Stimulated activated CD8-positive, alpha-beta memory T cell treated with anti-CD3 and anti-CD28 coated beads, Interleukin-7, amount 100 ng/mL, for 48 hours (primary cell): ENCODE data around the gene EGFLAM.
"Not testable (repeated sequence)": the region's sequence is repeated elsewhere in the genome, so short reads cannot be mapped to it uniquely, and the experiment has no call there.

Experiments
- DNase-seq, 2 donors: peaks; one replicate each; pipeline ENCODE4 v3.0.0-alpha.2; 2020; ENCODE audit warnings: low read depth in 1 of 2; ENCODE audit errors: extremely low read depth in 1 of 2

The EGFLAM gene

DNA sequence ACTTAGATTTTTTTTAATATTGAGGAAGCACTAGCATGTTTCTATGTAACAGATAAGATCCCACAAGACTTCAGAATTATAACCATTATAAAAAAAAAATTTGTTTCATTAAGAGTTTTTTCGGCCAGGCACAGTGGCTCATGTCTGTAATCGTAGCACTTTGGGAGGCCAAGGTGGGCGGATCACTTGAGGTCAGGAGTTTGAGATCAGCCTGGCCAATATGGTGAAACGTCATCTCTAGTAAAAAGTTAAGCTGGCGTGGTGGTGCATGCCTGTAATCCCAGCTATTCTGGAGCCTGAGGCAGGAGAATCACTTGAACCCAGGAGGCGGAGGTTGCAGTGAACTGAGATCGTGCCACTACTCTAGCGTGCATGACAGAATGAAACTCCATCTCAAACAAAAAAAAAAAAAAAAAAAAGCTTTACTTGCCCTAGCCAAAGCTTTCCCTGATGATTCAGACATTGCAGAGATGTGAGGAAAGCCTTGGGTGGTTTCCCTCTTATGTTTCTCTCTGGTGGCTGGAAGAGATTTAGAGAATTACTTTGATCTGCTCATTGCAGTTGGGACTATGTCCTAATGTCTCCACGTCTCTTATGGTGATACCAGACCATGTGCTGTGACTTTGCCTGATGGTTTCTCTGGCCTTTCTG lies 65.4 kb downstream of the EGFLAM start:
- DNase-seq: no peak

DNA sequence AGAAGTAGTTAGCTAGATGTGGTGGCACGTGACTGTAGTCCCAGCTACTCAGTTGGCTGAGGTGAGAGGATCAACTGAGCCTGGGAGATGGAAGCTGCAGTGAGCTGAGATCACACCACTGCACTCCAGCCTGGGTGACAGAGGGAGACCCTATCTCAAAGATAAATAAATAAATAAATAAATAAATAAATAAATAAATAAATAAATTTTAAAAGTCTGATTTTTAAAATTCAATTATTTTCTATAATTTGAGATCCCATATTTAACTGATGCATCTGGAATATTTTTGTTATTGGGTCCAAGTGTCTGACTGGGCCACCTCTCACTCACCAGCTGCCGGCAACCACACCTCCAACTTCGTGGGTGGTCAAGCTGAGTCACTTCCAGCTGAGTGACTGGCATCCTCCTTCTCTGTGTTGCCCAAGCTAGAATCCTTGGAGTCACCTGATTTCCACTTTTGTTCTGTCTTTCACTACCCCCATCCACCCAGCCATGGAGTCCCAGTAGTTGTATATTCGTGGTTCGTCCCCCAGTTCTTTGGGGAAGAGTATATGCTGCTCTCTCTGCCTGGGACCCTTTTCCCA lies 70.9 kb downstream of the EGFLAM start:
- DNase-seq: no peak

DNA sequence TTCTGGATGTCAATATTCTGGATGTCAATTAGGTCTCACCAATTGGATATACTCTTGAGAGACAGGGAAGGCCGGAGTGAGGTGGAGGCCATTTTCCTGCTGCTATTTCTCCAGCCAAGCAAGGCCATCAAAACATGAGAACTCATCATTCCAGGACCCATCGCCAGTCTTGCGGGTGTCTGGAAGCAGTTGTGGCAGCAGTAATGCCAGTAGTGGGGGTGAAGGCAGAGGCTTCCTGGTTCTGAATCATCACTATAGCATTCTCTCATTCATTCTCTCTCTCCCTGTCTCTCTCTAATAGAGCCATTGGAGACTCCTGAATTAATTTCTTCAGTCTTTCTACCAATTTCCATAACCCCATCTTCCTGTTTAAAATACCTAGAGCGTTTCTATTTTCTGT lies 71.8 kb downstream of the EGFLAM start:
- DNase-seq: no peak

DNA sequence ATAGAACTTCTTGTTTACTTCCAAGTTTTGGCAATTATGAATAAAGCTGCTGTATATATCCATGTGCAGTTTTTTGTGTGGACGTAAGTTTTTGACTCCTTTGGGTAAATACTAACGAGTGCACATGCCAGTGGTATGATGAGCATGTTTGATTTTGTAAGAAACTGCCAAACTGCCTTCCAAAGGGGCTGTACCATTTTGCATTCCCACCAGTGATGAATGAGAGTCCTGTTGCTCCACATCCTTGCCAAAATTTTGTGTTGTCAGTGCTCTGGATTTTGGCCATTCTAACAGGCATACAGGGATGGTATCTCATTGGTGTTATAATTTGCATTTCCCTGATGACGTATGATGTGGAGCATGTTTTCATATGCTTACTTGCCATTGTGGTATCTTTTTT lies 73.5 kb downstream of the EGFLAM start:
- no peak for DNase-seq

DNA sequence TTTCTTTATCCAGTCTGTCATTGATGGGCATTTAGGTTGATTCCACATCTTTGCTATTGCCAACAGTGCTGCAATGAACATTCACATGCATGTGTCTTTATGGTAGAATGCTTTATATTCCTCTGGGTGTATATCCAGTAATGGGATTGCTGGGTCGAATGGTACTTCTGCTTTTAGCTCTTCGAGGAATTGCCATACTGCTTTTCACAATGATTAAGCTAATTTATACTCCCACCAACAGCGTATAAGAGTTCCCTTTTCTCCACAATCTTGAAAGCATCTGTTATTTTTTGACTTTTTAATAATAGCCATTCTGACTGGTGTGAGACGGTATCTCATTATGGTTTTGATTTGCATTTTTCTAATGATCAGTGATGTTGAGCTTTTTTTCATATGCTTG lies 74.8 kb downstream of the EGFLAM start:
- not testable (repeated sequence) for DNase-seq

DNA sequence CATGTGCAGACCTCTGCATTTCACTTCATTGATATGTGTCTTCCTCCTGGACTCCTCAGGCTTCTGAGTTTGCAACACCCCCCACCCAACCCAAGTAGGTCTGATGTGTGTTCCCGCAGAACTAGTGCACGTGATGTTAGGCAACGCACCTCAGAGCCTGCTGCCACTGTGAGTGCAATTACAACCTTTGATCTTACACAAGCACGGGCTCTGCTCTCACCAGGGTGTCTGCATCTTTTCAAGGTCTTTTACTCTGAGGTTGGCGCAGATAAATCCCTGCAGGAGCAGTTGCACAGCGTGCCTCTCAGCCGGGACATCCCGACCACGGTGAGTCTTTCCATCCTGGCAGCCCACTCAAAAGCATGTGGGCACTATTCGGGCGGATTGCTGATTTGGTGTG lies 80.1 kb downstream of the EGFLAM start:
- no peak for DNase-seq

DNA sequence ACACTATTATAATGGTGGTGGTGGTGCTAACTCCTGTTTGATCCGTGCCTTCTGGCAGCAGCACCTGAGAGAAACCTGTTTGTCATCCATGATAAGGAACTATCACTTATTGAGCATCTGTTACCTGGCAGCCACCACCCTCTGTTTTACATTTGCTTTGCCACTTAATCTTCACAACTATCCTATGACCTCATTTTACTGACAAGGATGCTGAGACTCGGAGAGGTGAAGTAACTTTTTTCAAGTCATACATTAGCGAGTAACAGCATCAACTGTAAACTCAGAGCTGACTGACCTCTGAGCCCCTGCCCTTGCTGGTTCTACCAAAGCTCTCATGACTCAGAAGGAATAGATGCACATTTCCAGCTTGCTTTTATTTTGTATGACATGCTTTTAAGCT lies 81.1 kb downstream of the EGFLAM start:
- no peak for DNase-seq

DNA sequence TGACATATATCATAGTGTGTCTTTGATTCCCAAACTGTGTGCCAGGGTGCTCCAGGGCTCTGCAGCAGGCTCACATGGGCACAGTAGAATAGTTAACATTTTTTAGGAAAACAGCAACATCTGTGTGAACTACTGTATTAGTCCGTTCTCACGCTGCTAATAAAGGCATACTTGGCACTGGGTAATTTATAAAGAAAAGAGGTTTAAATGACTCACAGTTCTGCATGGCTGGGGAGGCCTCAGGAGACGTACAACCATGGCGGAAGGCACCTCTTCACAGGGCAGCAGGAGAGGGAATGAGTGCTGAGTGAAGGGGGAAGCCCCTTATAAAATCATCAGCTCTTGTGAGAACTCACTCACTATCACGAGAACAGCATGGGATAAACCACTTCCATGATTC lies 82.7 kb downstream of the EGFLAM start:
- DNase-seq: no peak

DNA sequence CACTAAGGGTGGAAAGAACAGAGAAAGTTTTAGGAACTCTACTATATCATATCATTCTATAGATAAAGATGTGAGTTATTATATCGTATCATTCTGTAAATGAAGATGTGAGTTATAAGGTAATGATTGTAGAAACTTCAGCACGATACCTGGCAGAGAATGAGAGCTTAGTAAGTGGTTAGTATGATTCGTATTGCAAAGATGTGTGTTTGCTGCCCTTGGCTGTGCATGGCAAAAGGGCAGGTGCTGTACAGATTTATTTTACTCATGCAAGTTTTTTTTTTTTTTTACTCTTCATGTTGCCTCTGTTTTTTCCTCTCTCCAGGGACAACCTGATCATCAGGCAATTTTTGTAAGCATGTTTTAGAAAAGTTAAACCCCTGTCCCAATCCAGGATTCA lies 83.3 kb downstream of the EGFLAM start:
- DNase-seq: no peak

DNA sequence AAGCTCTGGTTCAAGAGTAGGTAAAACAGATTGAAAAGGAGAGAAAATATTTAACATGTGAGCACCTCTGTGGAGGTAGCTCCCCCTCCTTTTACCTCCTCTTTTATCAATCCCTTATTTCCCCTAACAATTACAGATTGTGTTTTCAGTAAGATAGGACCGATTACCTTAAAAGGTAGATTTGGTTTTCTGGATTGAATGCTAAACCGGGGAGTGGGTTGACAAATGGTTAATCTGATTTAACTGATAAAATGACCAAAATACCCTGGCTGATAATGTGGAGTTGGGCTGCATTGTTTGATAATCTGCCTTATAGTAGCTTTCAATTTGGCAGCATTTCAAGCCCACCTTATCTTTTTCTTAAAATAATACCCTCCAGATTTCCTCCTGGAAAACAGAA lies 83.9 kb downstream of the EGFLAM start:
- DNase-seq: no peak

DNA sequence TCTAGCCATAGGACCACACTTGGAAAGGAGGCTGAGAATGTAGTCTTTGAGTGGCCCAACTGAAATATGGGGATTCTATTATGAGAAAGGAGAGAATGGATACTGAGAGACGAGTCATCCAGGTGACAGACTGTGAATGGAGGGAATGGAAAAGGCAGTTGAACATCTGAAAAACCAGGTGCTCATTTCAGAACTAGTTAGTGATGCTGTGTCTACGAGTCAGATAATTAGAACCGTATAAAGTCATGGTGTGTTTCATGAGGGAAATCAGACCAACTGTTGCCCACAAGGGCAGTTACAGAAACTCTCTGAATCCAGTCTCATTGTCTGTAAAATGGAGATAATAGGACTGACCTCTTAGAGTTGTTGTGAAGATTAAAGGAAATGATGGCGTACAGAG lies 86.5 kb downstream of the EGFLAM start:
- DNase-seq: no peak

DNA sequence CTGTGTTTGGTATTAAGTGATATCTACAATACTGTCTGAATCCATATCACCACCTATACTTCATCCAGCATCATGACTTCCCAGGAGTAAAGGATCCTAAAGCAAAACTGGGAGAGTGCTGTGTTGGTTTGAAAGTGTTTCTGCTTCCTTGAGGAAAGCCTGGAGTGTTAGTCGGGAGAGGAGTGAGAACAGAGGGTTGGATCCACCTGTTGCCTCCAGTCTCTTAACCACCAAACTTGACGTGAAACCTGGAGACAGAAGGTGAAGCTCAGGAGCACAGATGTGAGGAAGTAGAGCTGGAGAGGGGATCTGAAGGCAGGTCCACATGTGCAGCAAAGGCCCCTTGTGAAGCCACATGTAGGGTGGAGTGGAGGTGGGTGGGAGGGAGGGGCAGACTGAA lies 88.2 kb downstream of the EGFLAM start:
- no peak for DNase-seq

DNA sequence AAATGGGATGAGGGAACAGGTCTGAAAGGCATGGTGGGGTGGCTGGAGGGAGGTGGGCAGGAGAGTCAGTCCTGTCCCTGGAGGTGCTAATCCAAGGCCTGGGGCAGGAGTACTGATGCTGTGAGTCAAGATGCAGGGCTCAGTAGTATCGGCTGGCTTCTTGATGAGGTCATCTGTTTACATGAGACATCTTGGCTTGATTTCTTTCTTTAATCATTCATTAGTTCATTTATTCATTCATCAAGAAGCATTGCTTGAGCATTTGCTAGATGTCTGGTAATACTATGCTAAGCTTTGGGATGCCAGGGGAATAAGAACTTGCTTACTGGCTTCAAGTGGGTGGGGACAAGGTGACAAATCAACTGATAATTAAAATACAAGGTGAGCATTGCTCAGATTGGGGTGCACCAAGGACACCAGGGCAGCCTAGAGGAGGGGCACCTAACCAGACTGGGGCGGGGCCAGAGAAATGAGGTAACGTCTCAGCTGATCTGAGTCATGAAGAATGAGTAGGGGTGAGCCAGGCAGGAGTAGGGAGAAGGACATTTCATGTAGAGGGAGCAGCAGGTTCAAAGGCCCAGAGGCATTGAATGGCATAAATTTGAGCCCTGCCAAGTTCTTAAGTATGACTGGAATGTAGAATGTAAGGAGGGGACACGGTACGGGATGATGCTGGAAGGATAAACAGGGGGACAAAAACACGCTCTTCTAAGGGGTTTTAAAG lies 88.8 kb downstream of the EGFLAM start:
- DNase-seq: no peak

DNA sequence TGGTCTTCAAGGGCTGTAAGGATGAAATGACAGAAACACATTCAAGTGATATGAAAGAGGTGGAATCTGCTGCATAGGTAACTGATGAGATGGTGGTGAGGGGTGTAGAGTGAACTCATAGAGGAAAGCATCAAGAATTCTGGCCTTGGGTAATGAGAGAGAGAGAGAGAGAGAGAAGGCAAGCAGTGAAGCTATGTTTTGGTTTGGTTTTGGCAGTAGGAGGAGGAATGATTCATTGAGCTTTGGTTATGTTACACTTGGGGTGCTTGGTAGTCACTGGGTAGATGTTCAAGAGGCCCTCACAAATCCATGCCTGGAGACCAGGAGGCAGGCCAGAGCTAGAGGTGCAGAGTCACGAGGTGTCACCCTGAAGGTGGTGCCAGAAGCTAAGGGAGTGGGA lies 89.5 kb downstream of the EGFLAM start:
- no peak for DNase-seq

DNA sequence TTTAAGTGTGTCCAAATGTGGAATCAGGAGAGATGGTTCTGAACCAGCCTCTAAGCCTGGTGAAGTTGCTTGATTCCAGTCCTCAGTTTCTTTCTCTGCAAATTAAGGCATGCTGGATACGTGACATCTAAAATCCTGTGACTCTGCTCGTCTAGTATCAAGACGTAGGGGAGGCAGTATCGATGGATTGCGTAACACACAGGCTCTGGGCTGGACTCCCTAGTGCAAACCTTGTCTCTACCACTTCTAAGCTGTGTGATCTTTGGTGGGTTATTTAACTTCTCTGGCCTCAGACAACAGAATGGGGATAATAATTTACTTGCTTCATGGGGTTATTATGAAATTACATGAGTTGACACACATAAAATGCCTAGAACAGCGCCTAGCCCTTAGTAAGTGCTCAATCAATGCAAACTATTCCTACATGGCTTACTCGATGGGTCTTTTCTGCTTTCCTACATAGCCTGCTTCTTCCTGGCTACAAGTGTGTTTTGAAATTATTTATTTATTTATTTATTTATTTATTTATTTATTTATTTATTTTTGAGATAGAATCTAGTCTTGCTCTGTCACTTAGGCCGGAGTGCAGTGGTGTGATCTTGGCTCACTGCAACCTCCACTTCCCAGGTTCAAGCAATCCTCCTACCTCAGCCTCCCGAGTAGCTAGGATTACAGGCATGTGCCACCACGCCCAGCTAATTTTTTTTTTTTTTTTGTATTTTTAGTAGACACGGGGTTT lies 102.1 kb downstream of the EGFLAM start:
- DNase-seq: no peak

DNA sequence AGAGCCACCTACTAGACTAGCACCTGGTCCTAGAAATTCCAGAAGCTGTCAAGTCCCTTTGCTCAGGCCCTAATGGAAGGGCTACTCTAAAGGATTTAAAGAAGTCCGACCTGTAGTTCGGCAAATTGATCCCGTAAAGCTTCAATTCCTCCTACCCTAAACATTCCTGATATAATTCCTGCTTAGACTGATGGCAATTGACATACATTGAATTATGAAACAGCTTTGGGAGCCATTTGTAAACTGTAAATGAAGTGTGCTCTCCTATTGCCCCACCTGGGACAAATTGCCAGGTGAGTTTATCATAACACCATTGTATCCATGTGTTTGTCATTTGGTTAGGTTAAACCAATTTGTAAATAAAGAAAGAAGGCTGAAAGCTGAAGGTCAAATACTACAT lies 104.4 kb downstream of the EGFLAM start:
- no peak for DNase-seq

DNA sequence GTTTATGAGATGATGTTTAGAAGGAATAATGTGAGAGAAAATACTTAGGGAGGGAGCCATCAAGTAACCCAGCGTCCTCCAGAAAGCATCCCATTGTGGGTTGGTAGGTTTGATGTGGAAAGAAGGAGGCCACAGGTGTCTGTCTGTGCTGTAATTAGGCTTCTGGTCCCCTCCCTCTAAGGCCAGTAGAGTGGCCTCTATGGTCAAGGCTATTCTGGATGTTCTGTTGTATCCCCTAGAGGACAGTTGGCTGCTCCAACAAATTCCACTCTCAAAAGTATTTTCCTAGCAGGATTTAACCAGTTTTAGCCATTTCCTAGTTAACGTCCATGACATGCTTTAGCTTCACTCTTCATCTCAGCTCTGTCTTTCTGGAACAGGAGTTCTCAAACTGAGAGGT lies 106.5 kb downstream of the EGFLAM start:
- no peak for DNase-seq

DNA sequence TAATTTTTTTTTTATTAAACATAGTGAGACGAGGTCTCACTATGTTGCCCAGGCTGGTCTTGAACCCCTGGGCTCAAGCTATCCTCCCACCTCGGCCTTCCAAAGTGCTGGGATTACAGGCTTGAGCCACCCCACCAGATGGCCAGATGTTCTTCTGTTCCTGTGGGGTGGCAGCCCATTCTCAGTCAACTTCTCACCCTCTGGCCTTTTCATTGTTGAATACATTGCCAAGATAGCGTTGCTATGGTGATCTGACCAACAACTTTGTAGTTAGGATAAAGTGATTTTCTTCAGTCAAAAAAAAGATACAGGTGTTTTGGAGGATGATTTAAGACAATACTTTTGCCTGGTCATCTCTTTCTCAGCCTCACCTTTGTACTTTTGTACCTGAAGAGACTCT lies 109.1 kb downstream of the EGFLAM start:
- DNase-seq: no peak

DNA sequence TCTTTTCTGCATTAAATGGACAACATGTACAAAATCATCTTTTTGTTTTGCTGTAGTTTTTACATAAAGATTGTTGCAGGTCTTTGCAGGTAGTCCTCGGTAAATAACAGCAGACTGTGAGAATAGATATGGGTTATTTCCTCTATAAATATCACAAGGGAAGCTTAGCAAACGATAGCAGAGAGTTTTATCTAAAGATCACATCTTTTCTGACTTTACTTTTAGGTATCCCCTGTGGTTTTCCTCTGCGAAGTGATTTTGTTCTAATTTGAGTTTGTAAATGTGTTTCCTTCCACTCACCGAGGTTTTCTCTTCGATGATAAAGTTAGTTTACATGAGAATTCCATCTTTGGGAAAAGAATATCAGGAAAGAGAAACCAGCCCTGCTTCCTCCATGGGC lies 109.6 kb downstream of the EGFLAM start:
- DNase-seq: no peak

DNA sequence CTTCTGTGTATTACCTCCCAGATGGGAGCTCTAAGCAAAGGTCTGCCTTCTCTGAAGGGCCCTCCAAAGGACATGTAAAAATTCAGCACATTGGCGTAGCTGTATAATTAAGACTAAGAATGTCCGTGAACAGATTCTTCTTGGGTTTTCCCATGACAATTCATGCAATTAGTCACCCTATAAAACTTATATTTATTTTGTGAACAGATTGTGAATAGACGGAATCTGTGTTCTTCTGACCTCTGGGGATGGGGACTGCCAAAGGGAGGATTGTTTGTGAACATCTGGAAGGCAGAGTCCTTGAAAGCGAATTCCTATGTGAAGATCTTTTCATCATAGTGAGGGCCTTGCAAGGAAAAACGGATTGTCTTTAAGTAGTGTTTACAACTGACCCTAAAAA lies 111.3 kb downstream of the EGFLAM start:
- no peak for DNase-seq

DNA sequence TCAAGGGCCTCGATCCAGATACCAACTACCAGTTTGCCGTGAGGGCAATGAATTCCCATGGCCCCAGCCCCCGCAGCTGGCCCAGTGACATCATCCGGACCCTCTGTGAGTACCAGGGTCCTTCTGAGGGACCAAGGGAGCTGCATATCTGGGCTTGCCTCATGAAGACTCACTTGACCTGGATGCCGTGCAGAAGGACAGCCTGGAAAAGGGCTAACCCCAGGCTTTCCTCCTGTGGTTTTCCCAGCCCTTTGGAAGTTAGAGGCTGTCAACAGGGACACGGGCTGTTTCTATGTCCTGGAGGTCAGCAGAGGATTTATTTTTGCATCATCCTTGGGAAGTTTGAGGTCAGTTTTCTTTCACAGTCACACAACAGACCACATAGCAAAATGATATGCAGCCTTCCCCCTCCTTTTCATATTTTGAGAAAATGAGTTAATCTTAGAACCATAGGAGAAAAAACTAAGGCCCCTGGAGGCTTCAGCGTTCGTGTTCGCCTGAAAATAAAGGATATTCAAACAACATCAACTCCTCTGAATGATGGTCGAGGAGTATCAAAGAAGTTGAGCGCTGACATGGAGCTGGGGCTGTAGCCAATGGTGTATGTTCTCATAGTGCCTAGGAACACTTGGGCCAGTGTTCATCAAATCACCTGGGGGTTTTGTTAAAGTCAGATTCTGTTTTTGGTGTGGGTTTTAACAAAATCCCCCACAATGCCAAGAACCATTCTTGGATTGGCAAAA lies 112.2 kb downstream of the EGFLAM start:
- no peak for DNase-seq
